ENCODE measurements around the gene NR1D1. TPM values are rescaled to one million over a fixed set of nuclear protein-coding genes. Genes with fewer than 3 reads are reported as not detected.

Gene NR1D1
- total RNA-seq, 2 experiments from 2014 or later: 1.7 to 8.7 TPM

DNA sequence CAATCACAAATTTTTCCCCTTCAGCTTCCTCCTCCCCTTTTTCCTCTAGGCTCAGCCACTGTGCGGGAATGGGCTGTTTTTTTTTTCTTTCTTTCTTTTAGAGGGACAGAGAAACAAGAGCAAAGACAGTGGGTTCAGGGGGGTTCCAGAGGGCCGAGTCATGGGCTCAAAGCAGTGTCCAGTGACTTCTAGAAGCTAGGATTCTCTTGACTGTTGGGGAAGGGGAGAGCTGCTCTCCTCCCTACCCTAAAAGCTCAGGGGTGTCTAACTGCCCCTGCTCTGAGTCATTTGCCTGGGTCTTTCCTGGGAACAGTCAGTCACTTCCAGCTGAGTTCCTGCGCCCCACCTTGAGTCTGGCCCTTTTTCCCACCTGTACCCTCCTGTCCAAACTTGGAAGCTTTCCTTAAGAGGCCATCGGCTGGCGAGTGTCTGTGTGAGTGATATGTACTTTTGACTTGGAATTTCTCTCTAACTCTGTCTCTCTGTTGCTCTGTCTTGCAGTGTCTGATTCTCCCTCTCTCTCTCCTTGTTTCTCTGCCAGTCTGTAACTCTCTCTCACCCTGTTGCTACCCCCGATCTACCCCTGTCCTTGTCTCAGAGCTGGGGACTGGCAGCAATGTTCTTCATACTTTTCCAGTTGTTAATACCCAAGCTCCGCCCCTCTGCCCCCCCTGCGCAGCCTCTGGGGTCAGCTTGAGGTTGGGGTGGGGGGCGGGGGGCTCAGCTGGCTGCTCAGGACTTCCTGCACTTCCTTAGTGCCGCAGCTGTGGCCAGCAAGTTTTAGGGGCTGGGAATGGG is 35.2 kb downstream of the NR1D1 start:
- no peak overlapping the region for H2AFZ ChIP-seq (ENCODE audit: low read length)
- no peaks in the 10 kb centered on the region for H4K20me1 ChIP-seq (ENCODE audit: insufficient read depth, low read length)
- no peak for TF ChIP-seq EZH2phosphoT487 (IDR thresholded peaks at IDR 0.05; ENCODE audit: borderline replicate concordance, low read depth, low read length)
- TF ChIP-seq, protein P1, sequence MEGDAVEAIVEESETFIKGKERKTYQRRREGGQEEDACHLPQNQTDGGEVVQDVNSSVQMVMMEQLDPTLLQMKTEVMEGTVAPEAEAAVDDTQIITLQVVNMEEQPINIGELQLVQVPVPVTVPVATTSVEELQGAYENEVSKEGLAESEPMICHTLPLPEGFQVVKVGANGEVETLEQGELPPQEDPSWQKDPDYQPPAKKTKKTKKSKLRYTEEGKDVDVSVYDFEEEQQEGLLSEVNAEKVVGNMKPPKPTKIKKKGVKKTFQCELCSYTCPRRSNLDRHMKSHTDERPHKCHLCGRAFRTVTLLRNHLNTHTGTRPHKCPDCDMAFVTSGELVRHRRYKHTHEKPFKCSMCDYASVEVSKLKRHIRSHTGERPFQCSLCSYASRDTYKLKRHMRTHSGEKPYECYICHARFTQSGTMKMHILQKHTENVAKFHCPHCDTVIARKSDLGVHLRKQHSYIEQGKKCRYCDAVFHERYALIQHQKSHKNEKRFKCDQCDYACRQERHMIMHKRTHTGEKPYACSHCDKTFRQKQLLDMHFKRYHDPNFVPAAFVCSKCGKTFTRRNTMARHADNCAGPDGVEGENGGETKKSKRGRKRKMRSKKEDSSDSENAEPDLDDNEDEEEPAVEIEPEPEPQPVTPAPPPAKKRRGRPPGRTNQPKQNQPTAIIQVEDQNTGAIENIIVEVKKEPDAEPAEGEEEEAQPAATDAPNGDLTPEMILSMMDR (conservative IDR thresholded peaks at IDR 0.05; ENCODE audit: low read length): no peak
- H3K9me2 ChIP-seq (ENCODE audit: insufficient read depth, low read length): no peaks in the 10 kb centered on the region
- CTCF ChIA-PET (ENCODE audit: unreplicated experiment): interaction anchor here (1.1 kb wide), 1 partner anchor 125 kb away, joined by 3 read pairs; no protein-coding TSS in a partner anchor
- no peaks in the 10 kb centered on the region for H3K79me2 ChIP-seq (ENCODE audit: insufficient read depth, low read depth, low read length)
- peaks cover 54% of the 10 kb centered on the region for H3K4me1 ChIP-seq (ENCODE audit: insufficient read depth, low read length, poor library complexity, severe bottlenecking)
- H3K27ac ChIP-seq (ENCODE audit: low read depth, low read length, poor library complexity, severe bottlenecking): no peak overlapping the region
- H3K9me3 ChIP-seq (ENCODE audit: low read length): no peaks in the 10 kb centered on the region
- no peak overlapping the region for H3K4me3 ChIP-seq (ENCODE audit: low read depth, low read length, poor library complexity, severe bottlenecking)
- BruUV-seq (replicated peaks): no TSS peak
- intact Hi-C loops (cut with micrococcal nuclease; ENCODE audit: unreplicated experiment): no loop called here
- H3K4me2 ChIP-seq (ENCODE audit: low read length): peak overlapping the region; percentile 75
- no peak for DNase-seq (ENCODE audit: low spot score)
- no peaks in the 10 kb centered on the region for H3K36me3 ChIP-seq (ENCODE audit: insufficient read depth, low read length)
- POLR2A ChIA-PET: interaction anchor here (0.7 to 1.9 kb wide), 3 partner anchors 11 to 46 kb away, joined by 3 to 6 read pairs (median 6); partner anchors contain the start of gene MED24

DNA sequence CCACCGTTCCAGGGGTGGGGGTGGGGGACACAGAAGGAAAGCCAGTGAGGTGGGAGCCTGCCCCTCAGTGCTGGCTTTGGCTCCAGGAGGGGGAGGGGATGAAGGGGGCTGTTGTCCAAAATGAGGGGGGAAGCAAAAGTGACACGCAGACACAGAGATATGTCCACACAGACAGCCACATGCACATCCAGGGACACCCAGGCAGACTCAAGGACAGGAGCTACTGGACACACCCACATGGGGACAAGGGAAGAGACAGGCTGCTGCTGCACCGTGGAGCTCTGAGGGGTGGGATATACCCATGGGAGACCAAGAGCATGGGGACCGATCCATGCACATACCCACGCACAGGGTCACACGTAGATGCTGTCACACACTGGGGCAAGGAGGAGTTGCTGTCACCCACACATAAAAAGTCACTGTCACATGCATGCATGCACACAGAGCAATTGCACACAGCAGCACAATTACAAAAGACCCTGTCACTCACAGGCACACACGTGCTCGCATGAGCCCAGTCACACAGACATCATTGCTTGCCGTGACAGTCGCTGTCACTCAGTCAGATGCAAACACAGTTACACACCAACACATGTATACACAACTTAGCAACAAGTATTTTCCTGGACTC is 36.4 kb downstream of the NR1D1 start:
- H3K4me3 ChIP-seq (ENCODE audit: low read depth, low read length, poor library complexity, severe bottlenecking): peak overlapping the region; percentile 78
- peak overlapping the region; percentile 75 for H3K4me2 ChIP-seq (ENCODE audit: low read length)
- POLR2A ChIA-PET: interaction anchor here (1.3 to 1.9 kb wide), 3 partner anchors 10 to 52 kb away, joined by 3 to 6 read pairs (median 6); partner anchors contain the start of gene MED24
- CTCF ChIA-PET (ENCODE audit: unreplicated experiment): interaction anchor here (0.6 kb wide), 1 partner anchor 177 kb away, joined by 4 read pairs; no protein-coding TSS in a partner anchor
- no peaks in the 10 kb centered on the region for H4K20me1 ChIP-seq (ENCODE audit: insufficient read depth, low read length)
- no peaks in the 10 kb centered on the region for H3K79me2 ChIP-seq (ENCODE audit: insufficient read depth, low read depth, low read length)
- intact Hi-C loops (cut with micrococcal nuclease; ENCODE audit: unreplicated experiment): loop anchor here (2.0 kb wide), 1 partner anchor 47 kb away; no protein-coding TSS in a partner anchor
- no peaks in the 10 kb centered on the region for H3K36me3 ChIP-seq (ENCODE audit: insufficient read depth, low read length)
- no peak overlapping the region for H2AFZ ChIP-seq (ENCODE audit: low read length)
- H3K9me2 ChIP-seq (ENCODE audit: insufficient read depth, low read length): no peaks in the 10 kb centered on the region
- no TSS peak for BruUV-seq (replicated peaks)
- no peak overlapping the region for H3K27ac ChIP-seq (ENCODE audit: low read depth, low read length, poor library complexity, severe bottlenecking)
- TF ChIP-seq, protein P1 (conservative IDR thresholded peaks at IDR 0.05; ENCODE audit: low read length): no peak
- no peak for TF ChIP-seq EZH2phosphoT487 (IDR thresholded peaks at IDR 0.05; ENCODE audit: borderline replicate concordance, low read depth, low read length)
- no peak for DNase-seq (ENCODE audit: low spot score)
- H3K9me3 ChIP-seq (ENCODE audit: low read length): no peaks in the 10 kb centered on the region
- peaks cover 42% of the 10 kb centered on the region for H3K4me1 ChIP-seq (ENCODE audit: insufficient read depth, low read length, poor library complexity, severe bottlenecking)
